Mucosa of descending colon (tissue), 3 donors: Measurements from ENCODE around the gene NEDD8. TPM values are rescaled to one million over a fixed set of nuclear protein-coding genes. Genes with fewer than 3 reads are reported as not detected.

Experiments used
- ATAC-seq: fragments of 200-7000 bp; cut with Tn5 transposase; one replicate; pipeline ENCODE4 v1.9.1; 2020; ENCODE audit warnings: mild to moderate bottlenecking, moderate library complexity
- DNase-seq, 3 donors: peaks; one replicate each; pipeline ENCODE4 v3.0.0-alpha.2; 2020
- H3K36me3 ChIP-seq: fragments of 200-600 bp; one replicate; pipeline ENCODE4 v1.8.0; 2021; ENCODE audit warnings: low read depth, mild to moderate bottlenecking
- H3K4me1 ChIP-seq: fragments of 200-600 bp; one replicate; pipeline ENCODE4 v1.8.0; 2021; ENCODE audit warnings: low read depth, mild to moderate bottlenecking
- H3K4me3 ChIP-seq: fragments of 200-600 bp; one replicate; pipeline ENCODE4 v1.8.0; 2021; ENCODE audit warnings: mild to moderate bottlenecking
- H3K9me3 ChIP-seq: fragments of 200-600 bp; one replicate; pipeline ENCODE4 v1.8.0; 2021; ENCODE audit warnings: mild to moderate bottlenecking
- CTCF ChIP-seq: fragments of 200-600 bp; IDR thresholded peaks from one replicate; pipeline ENCODE4 v1.8.0; 2022; ENCODE audit warnings: antibody characterized with exemption, mild to moderate bottlenecking
- intact Hi-C, 2 donors: fragments of 100-400 bp; cut with DNase I in 1 of 2; cut with micrococcal nuclease in 1 of 2; formaldehyde crosslinking; loops; one replicate each; pipeline versions ENCODE4 v1.11.0 to v1.11.1; 2022; cut with DNase I, micrococcal nuclease
- total RNA-seq, 3 donors: library from RNA; stranded (reverse); fragmentation: NEBNext Ultra II Directional in 2 of 3; extraction: Animal tissue kit (Norgen Biotek cat#: 25700) in 2 of 3; gene quantifications; one replicate each; pipeline versions ENCODE4 v1.2.1 to v1.2.4, GENCODE V29; 2021 to 2023
- donor health status: DM: no; HTN: no; CAD: no; lungs with moderate emphysema.
- donor health status: DM: no; HTN: no; CAD: no.
- donor health status: DM: no; HTN: yes; CAD: no.

Gene NEDD8
- total RNA-seq, 3 donors from 2014 or later: 108 to 150 (median 131) TPM

- peaks cover 7% of the 10 kb centered on the region for H3K4me1 ChIP-seq
- no peak for DNase-seq
- TF ChIP-seq CTCF: no peak
- no peaks in the 10 kb centered on the region for H3K9me3 ChIP-seq
- no peak for ATAC-seq
- no peak overlapping the region for H3K4me3 ChIP-seq
- H3K36me3 ChIP-seq: no peaks in the 10 kb centered on the region
- intact Hi-C loops: no loop called here
Observed at GRCh38 chr14:24185741-24186140, 46.4 kb downstream of the NEDD8 start.

GRCh38 chr14:24185026-24185425 is 47.1 kb downstream of the NEDD8 start:
- no peak for DNase-seq
- no peaks in the 10 kb centered on the region for H3K9me3 ChIP-seq
- intact Hi-C loops: no loop called here
- no peak for ATAC-seq
- TF ChIP-seq CTCF: no peak
- no peaks in the 10 kb centered on the region for H3K36me3 ChIP-seq
- peaks cover 7% of the 10 kb centered on the region for H3K4me1 ChIP-seq
- no peak overlapping the region for H3K4me3 ChIP-seq

GRCh38 chr14:24184104-24184970 is 47.8 kb downstream of the NEDD8 start:
- Histone ChIP-seq H3K4me1 (peaks cover 7% of the 10 kb centered on the region), H3K36me3 (no peaks in the 10 kb centered on the region), H3K9me3 (no peaks in the 10 kb centered on the region), H3K4me3 (no peak overlapping the region)
- no peak for ATAC-seq
- DNase-seq: no peak
- TF ChIP-seq CTCF: no peak
- intact Hi-C loops: no loop called here

GRCh38 chr14:24183014-24183481 is 49.1 kb downstream of the NEDD8 start:
- DNase-seq (no peak), ATAC-seq (no peak)
- no peaks in the 10 kb centered on the region for H3K36me3 ChIP-seq

GRCh38 chr14:24182110-24182882 is 49.9 kb downstream of the NEDD8 start:
- ATAC-seq (no peak), DNase-seq (no peak)
- Histone ChIP-seq H3K36me3 (no peaks in the 10 kb centered on the region), H3K4me3 (no peak overlapping the region), H3K9me3 (no peaks in the 10 kb centered on the region), H3K4me1 (no peaks in the 10 kb centered on the region)
- TF ChIP-seq CTCF: no peak
- intact Hi-C loops: no loop called here

More at GRCh38 chr14:24183014-24183481, 49.1 kb downstream of the NEDD8 start:
- H3K4me1 ChIP-seq: peaks cover 6% of the 10 kb centered on the region
- intact Hi-C loops: no loop called here
- no peaks in the 10 kb centered on the region for H3K9me3 ChIP-seq
- TF ChIP-seq CTCF: no peak
- no peak overlapping the region for H3K4me3 ChIP-seq
